GDM1 (cell line): Measurements from ENCODE around the gene ASTN1.
A peak's percentile ranks its signal among the peaks of the same experiment; 100 is the strongest.

Source experiments
- DNase-seq: peaks from one replicate; lab custom pipeline; 2025; lab: John Stamatoyannopoulos, UW

ASTN1 gene

DNA sequence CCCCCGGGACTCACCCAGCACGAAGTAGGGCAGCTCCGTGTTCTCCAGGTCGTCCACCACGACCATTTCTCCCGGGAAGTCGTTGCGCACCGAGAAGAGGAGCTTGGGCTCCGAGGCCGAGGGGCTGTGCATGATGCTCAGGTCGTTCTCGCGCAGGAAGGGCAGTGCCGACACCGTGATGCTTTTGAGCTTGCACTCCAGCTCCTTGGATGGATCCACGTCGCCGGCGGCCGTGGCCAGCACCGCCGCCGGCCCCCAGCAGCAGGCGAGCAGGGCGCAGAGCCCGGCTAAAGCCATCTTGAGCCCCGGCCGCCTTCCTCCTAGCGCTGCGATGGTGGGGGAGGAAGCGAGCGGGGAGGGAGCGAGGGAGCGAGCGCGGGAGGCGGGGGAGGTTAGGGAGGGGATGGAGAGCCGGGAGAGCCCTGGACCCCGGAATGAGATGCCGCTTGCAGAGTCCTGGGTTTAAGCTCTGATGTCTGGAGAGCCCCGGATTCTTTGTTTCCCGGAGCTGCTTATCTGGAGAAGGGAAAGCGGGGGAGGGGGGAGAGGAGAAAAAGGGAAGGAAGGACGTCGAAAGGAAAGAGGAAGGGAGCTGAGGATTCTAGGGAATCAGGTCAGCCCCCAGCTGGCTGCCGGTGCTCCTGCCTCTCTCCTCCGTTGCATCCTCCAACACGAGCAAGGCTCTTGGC, at the start of gene ASTN1:
ASTN1 (minus strand) TSS at position 333 of the 689 bp plus-strand sequence; CDS start at position 297, 36 bp downstream.
- no peak for DNase-seq

DNA sequence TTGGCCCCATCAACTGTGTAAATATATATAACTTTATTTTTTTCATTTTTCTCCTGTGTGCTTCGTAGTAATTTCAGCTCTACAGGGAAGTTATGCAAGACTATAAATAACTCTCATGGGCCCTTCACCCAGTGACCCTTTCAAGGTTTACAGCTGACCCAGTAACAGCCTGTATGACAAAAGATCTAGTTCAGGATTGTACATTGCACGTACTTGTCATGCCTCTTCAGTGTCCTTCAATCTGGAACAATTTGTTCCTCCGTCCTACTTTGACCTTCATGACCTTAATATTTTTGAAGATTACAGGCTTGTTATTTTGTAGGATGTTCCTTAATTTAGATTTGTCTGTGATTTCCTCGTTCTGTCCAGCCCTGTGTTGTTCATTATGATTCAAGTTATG, 46.7 kb upstream of the ASTN1 start:
- no peak for DNase-seq

- no peak for DNase-seq
Measured at GRCh38 chr1:177210071-177210470, 45.6 kb upstream of the ASTN1 start.

DNA sequence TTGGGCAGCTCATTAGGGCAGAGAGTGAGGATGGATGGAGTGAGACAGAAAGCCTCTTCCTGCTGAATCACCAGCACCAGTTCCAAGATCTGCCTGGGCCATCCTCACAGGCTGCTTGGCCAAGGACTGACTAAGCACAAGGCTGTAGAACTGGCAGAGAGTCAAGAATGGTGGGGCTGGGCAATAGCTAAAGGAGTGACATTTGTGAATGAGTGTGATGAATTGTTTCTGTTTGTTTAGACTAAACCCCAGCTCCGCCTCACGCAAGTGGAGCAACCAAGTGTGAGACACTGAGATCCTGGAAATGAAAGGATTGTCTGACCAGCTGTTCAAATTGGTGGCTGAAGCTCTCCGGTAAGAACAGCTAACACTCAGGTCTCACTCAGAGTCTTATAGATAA, 44.8 kb upstream of the ASTN1 start:
- no peak for DNase-seq

DNA sequence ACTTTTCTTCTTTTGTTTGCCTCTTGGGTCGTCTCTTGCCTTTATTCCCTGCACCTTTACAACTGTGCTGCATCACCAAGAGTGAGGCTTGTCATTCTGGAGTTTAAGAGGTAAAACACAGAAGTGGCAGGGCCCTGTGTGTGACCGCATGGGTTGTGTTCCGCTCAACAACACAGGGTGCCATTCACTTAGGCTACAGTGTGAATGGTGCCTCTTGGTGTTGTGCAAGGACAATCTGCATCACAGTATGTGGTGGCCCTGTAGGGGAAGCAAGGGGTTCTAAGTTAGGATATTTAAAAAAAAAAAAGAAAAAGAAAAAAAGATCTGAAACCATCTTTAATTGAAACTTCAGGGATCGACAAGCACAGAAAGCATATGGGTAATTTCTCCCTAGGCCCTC, 44.4 kb upstream of the ASTN1 start:
- no peak for DNase-seq

DNA sequence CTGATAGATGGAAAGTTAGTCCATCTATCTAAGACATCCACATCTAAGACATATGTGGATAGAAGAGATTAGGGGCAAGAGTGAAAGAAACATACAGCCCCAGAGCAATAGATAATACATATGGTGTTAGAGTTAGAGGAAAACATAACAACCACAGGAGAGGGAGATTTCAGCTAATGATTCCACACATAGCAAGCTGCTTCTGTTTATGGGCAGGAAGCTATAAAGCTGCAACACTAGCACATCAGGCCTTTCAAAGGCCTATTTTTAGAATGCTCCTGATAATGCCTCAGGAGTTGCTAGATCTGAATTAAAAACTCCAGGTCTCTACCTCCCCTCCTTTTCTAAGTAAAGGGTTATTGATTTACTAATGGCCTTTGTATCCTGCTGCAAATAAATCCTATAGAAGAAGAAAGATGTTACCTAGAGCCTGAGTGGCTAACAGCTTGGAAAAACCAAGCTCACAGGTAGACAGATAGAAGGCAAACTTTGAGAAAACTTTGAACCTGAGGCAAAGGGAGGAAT, 42.4 kb upstream of the ASTN1 start:
- DNase-seq: no peak

DNA sequence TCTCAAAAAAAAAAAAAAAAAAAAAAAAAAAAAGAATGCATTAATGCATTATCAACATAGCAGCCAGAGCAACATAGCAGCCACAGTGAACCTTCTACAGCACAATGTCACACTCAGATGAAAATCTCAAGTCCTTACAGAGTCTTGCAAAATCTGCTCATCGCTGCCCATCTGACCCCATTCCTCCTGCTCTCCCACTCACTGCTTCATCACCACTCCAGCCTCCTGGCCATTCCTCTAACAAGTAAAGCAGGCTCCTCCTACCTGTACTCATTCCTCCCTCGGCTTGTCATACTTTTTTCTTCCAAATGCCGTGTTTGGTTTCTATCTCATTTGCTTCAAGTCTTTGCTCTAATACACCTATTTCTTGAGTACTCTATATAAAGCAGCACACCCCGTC, 35.8 kb upstream of the ASTN1 start:
- DNase-seq: no peak

DNA sequence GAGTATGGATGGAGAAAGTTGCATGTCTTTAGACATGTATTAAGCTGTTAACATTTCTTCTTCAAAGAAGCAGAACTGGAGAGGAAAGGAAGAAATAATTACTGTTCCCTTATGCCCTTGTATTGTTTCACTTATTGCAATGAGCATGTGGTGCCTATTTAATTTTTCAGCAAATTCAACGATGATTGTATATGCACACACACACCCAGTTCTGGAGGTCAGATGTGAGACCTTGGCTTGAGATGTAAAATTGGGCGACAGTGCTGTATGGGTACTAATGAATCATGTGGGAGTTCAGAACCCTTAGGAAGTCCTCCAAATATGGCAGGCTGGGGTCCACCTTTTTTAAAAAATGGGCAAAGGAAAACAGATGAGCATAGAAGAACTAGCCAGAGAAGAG, 33.7 kb upstream of the ASTN1 start:
- no peak for DNase-seq

GRCh38 chr1:177190308-177190970, 25.9 kb upstream of the ASTN1 start:
- DNase-seq: no peak

GRCh38 chr1:177186639-177187038, 22.1 kb upstream of the ASTN1 start:
- no peak for DNase-seq

GRCh38 chr1:177185209-177185608, 20.7 kb upstream of the ASTN1 start:
- no peak for DNase-seq

DNA sequence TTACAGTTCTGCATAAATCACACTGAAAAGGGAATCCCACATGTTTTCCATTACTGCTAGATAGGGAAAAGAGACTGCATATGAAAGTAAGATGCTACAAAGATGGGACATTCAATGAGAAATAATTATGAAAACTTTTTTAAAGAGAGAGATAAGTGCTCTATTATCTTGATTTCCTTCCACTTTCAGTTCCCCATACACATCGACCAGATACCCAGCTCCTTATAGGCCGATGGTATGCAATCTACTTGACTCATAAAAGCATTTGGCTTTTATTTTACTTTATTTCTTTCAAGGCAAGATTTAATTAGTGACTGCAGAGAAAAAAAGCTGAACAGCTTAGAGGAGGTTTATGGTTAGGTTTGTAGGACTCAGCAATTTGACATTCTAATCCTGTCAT, 19.3 kb upstream of the ASTN1 start:
- DNase-seq: no peak

- DNase-seq: peak; percentile 21
Measured at GRCh38 chr1:177181631-177182291, 17.2 kb upstream of the ASTN1 start.

DNA sequence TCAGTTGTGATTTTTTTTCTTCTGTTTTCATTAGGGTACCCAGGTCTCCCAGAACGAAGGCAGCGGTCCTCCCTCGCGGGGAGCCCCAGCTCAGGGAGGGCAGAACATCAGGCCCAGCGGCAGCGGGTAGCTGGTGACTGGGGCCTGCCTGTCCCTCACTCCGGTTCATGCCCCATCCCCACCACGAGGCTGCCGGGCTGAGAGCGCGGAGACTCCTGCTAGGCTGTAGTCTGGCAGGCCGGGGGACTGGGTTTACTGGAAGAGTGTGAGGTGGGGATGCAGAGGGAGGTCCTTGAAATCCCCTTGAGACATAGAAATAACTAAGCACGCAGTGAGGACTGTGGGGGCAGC, 16.7 kb upstream of the ASTN1 start:
- no peak for DNase-seq

- no peak for DNase-seq
Measured at GRCh38 chr1:177174921-177175634, 10.6 kb upstream of the ASTN1 start.

DNA sequence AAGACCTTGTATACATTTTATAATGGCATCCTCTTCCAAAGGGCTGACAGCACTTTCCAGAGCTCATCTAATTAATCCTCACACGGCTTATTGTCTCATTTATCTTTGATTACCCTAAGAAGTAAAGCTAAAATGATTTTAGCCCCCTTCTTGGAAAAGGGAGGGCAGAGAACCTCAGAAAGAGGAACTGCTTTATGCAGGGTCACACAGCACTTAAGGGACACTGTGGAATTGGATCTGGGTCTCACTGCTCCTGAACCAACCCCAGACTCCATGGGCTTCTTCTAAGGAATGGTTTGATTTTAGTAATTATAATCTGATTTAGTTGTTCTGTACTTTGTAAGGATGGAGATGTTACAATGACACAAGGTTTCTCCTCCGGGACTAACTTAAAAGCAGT, 9.5 kb upstream of the ASTN1 start:
- no peak for DNase-seq

- DNase-seq: no peak
Measured at GRCh38 chr1:177172866-177173265, 8.4 kb upstream of the ASTN1 start.

- DNase-seq: no peak
Measured at GRCh38 chr1:177172272-177172671, 7.8 kb upstream of the ASTN1 start.

- no peak for DNase-seq
Measured at GRCh38 chr1:177171536-177172123, 7.1 kb upstream of the ASTN1 start.

- DNase-seq: no peak
Measured at GRCh38 chr1:177170756-177171535, 6.4 kb upstream of the ASTN1 start, which contains the start of gene BRINP2. BRINP2 (plus strand) TSS chr1:177170958; CDS start chr1:177229877, 58,919 bp downstream.

DNA sequence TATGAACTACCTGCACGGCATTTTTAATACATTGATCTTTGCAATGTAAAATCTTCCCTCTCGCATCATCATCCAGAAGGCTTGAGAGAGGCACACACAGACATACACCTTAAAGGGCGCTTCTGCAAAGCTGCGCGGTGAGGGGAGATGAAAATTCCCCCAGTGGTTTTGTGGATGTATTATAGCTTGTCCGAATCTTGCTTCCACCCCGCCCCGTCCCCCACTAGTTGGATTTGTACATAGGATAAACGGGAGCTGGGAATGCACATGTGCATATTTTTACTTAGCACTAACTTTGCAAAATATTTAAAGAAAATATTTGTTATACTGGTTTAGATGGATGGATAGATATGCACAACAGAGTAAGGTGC, 542 bp upstream of the ASTN1 start:
- DNase-seq: no peak
